Measurements from ENCODE around the gene INSL3. TPM values are rescaled to one million over a fixed set of nuclear protein-coding genes. Genes with fewer than 3 reads are reported as not detected.

The INSL3 gene
- total and polyA plus RNA-seq, 4 donors = 0.22 TPM; not detected in 3

DNA sequence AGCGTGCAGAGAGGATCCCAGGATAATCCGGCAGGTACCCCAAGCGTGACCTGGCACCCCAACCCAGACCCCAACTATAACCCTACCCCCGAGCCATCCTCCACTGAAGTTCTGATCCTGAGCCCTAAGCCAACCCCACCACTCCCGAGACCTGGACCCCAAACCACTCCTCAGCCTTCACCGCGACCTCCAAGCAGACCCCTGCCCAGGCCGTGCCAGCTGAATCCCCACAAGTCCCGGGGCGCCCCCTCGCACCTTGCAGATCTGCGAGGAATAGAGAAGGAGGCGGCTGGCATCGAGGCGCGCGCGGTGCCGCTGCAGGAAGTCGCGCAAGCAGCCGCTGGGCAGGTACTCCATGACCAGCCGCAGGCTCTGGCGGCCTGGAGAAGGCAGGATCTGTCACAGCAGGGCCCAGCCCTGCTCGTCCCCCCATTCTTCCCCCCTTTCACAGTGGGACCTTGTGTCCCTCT is 10.1 kb upstream of the INSL3 start:
- Histone ChIP-seq H3K36me3 (ENCODE audit: control insufficient read depth in 4 of 4, insufficient read depth in 3 of 4, low read depth in 1 of 4, low read length in 3 of 4) (no peaks in the 10 kb centered on the region), H3K9me3 (ENCODE audit: control insufficient read depth in 4 of 4, low read length in 3 of 4) (no peaks in the 10 kb centered on the region), H3K4me1 (ENCODE audit: control insufficient read depth in 4 of 4, insufficient read depth in 4 of 4, low read length in 3 of 4) (peaks cover 0 to 3% (median 0%) of the 10 kb centered on the region in 4 donors), H3K27me3 (ENCODE audit: control insufficient read depth in 4 of 4, insufficient read depth in 4 of 4, low read length in 3 of 4) (peaks cover 0 to 4% (median 0%) of the 10 kb centered on the region in 4 donors), H3K9ac (ENCODE audit: low read depth in 1 of 2, low read length in 2 of 2) (no peak overlapping the region), H3K27ac (ENCODE audit: low read depth in 1 of 2, low read length in 2 of 2) (no peak overlapping the region), H3K4me3 (ENCODE audit: low read depth in 1 of 3, low read length in 3 of 3) (no peak overlapping the region)
- 39% methylated on average over 25 of the region's 25 CpGs for WGBS
- DNase-seq (ENCODE audit: low spot score) = no peak
- TF ChIP-seq SP1 (IDR thresholded peaks at IDR 0.05) (no peak), GABPA (IDR thresholded peaks at IDR 0.05 in 1 of 2, conservative IDR thresholded peaks at IDR 0.05 in 1 of 2) (no peak), RXRA (IDR thresholded peaks at IDR 0.05) (no peak), TAF1 (conservative IDR thresholded peaks at IDR 0.05) (no peak)
- TF ChIP-seq, protein P1, sequence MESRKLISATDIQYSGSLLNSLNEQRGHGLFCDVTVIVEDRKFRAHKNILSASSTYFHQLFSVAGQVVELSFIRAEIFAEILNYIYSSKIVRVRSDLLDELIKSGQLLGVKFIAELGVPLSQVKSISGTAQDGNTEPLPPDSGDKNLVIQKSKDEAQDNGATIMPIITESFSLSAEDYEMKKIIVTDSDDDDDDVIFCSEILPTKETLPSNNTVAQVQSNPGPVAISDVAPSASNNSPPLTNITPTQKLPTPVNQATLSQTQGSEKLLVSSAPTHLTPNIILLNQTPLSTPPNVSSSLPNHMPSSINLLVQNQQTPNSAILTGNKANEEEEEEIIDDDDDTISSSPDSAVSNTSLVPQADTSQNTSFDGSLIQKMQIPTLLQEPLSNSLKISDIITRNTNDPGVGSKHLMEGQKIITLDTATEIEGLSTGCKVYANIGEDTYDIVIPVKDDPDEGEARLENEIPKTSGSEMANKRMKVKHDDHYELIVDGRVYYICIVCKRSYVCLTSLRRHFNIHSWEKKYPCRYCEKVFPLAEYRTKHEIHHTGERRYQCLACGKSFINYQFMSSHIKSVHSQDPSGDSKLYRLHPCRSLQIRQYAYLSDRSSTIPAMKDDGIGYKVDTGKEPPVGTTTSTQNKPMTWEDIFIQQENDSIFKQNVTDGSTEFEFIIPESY (IDR thresholded peaks at IDR 0.05) = no peak

DNA sequence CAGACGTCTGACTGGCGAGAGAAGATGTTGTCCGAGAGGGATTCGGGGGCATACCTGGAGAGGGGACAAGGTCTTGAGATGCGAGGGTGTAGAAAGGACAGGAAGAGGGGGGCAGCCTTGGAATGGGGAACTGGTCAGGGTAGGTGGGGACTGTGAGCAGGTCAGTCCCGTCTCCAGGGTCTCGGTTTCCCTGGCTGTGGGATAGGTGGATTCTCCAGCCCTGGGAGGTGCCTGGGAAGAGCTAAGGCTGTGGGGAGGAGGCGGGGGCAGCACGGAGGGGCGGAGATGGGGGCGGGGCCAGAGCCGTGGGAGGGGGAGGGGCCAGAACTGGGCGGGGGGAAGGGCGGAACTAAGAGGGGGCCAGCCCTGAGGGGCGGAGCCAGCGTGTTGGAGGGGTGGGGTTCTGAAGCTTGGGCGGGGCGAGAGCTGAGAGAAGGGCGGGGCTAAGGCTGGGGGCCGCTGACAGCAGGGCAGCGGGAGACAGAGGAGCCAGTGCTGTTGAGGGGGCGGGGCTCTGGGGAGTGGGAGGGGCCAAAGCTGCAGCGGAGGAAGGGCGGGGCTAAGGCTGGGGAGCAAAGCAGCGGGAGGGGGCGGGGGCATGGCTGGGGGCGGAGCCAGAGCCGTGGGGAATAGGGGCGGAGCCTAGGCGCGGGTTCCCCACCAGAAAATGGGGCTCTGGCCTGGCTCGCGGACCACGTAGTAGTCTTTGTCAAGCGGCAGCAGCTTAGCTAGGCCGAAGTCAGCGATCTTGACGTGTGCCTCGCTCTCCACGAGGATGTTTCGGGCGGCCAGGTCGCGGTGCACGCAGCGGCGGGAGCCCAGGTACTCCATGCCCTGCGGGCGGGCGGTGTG is 9.5 kb upstream of the INSL3 start:
- 29% methylated on average over 50 of the region's 50 CpGs for WGBS
- DNase-seq (ENCODE audit: low spot score) = no peak
- H3K4me3 ChIP-seq (ENCODE audit: low read depth in 1 of 3, low read length in 3 of 3) = no peak overlapping the region
- peaks cover 0 to 4% (median 0%) of the 10 kb centered on the region in 4 donors for H3K27me3 ChIP-seq (ENCODE audit: control insufficient read depth in 4 of 4, insufficient read depth in 4 of 4, low read length in 3 of 4)
- no peaks in the 10 kb centered on the region for H3K36me3 ChIP-seq (ENCODE audit: control insufficient read depth in 4 of 4, insufficient read depth in 3 of 4, low read depth in 1 of 4, low read length in 3 of 4)
- H3K27ac ChIP-seq (ENCODE audit: low read depth in 1 of 2, low read length in 2 of 2) = no peak overlapping the region
- H3K9ac ChIP-seq (ENCODE audit: low read depth in 1 of 2, low read length in 2 of 2) = no peak overlapping the region
- no peak for TF ChIP-seq YY1 (IDR thresholded peaks at IDR 0.05)
- TF ChIP-seq TAF1 (conservative IDR thresholded peaks at IDR 0.05) = no peak
- no peak for TF ChIP-seq NR2F2 (IDR thresholded peaks at IDR 0.05)
- TF ChIP-seq, protein P1 (IDR thresholded peaks at IDR 0.05) = no peak
- TF ChIP-seq SP1 (IDR thresholded peaks at IDR 0.05) = no peak
- TF ChIP-seq, protein P2, sequence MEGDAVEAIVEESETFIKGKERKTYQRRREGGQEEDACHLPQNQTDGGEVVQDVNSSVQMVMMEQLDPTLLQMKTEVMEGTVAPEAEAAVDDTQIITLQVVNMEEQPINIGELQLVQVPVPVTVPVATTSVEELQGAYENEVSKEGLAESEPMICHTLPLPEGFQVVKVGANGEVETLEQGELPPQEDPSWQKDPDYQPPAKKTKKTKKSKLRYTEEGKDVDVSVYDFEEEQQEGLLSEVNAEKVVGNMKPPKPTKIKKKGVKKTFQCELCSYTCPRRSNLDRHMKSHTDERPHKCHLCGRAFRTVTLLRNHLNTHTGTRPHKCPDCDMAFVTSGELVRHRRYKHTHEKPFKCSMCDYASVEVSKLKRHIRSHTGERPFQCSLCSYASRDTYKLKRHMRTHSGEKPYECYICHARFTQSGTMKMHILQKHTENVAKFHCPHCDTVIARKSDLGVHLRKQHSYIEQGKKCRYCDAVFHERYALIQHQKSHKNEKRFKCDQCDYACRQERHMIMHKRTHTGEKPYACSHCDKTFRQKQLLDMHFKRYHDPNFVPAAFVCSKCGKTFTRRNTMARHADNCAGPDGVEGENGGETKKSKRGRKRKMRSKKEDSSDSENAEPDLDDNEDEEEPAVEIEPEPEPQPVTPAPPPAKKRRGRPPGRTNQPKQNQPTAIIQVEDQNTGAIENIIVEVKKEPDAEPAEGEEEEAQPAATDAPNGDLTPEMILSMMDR (IDR thresholded peaks at IDR 0.05; ENCODE audit: low read depth, low read length, missing input control) = no peak
- no peak for TF ChIP-seq GABPA (IDR thresholded peaks at IDR 0.05 in 1 of 2, conservative IDR thresholded peaks at IDR 0.05 in 1 of 2)
- TF ChIP-seq HNF4A (conservative IDR thresholded peaks at IDR 0.05) = no peak
- TF ChIP-seq, protein P3, sequence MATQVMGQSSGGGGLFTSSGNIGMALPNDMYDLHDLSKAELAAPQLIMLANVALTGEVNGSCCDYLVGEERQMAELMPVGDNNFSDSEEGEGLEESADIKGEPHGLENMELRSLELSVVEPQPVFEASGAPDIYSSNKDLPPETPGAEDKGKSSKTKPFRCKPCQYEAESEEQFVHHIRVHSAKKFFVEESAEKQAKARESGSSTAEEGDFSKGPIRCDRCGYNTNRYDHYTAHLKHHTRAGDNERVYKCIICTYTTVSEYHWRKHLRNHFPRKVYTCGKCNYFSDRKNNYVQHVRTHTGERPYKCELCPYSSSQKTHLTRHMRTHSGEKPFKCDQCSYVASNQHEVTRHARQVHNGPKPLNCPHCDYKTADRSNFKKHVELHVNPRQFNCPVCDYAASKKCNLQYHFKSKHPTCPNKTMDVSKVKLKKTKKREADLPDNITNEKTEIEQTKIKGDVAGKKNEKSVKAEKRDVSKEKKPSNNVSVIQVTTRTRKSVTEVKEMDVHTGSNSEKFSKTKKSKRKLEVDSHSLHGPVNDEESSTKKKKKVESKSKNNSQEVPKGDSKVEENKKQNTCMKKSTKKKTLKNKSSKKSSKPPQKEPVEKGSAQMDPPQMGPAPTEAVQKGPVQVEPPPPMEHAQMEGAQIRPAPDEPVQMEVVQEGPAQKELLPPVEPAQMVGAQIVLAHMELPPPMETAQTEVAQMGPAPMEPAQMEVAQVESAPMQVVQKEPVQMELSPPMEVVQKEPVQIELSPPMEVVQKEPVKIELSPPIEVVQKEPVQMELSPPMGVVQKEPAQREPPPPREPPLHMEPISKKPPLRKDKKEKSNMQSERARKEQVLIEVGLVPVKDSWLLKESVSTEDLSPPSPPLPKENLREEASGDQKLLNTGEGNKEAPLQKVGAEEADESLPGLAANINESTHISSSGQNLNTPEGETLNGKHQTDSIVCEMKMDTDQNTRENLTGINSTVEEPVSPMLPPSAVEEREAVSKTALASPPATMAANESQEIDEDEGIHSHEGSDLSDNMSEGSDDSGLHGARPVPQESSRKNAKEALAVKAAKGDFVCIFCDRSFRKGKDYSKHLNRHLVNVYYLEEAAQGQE (IDR thresholded peaks at IDR 0.05) = no peak
- no peak for TF ChIP-seq FOXA2 (IDR thresholded peaks at IDR 0.05)
- no peak for TF ChIP-seq FOXA1 (IDR thresholded peaks at IDR 0.05)
- TF ChIP-seq EGR1 (IDR thresholded peaks at IDR 0.05; ENCODE audit: low read depth in 2 of 2) = no peak
- TF ChIP-seq RAD21 (IDR thresholded peaks at IDR 0.05) = no peak
- TF ChIP-seq, protein P4, sequence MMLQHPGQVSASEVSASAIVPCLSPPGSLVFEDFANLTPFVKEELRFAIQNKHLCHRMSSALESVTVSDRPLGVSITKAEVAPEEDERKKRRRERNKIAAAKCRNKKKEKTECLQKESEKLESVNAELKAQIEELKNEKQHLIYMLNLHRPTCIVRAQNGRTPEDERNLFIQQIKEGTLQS (IDR thresholded peaks at IDR 0.05) = no peak
- H3K9me3 ChIP-seq (ENCODE audit: control insufficient read depth in 4 of 4, low read length in 3 of 4) = no peaks in the 10 kb centered on the region
- H3K4me1 ChIP-seq (ENCODE audit: control insufficient read depth in 4 of 4, insufficient read depth in 4 of 4, low read length in 3 of 4) = peaks cover 0 to 3% (median 0%) of the 10 kb centered on the region in 4 donors

Data from liver (tissue), 9 donors.